SK-N-SH (cell line): Measurements from ENCODE around the gene SCN4B.

Experiments
- CHD2 ChIP-seq: fragments of 150-350 bp; IDR thresholded peaks from 2 replicates; pipeline ENCODE4 v1.6.1; 2018; ENCODE audit warnings: low read length; ENCODE audit not compliant: partially characterized antibody
- CTCF ChIP-seq: fragments of 200-600 bp; sonication (generic); IDR thresholded peaks from 2 replicates; pipeline ENCODE4 v1.6.1; 2017; ENCODE audit warnings: antibody characterized with exemption, mild to moderate bottlenecking, moderate library complexity
- ELF1 ChIP-seq: IDR thresholded peaks from 2 replicates; pipeline ENCODE4 v1.4.0; 2012
- EP300 ChIP-seq, 2 experiments: IDR thresholded peaks; 2 replicates each; pipeline versions ENCODE4 v1.4.0 to v1.6.1; 2012; ENCODE audit warnings: borderline replicate concordance in 1 of 2, low read depth in 1 of 2, low read length in 1 of 2
- EZH2phosphoT487 ChIP-seq: fragments of 200-600 bp; sonication (generic); IDR thresholded peaks from 2 replicates; pipeline ENCODE4 v1.6.1; 2017; ENCODE audit warnings: low read depth, mixed run types, mild to moderate bottlenecking, antibody characterized with exemption, moderate library complexity, borderline replicate concordance
- FOXM1 ChIP-seq: IDR thresholded peaks from 2 replicates; pipeline ENCODE4 v1.4.0; 2012; ENCODE audit warnings: low read depth, mild to moderate bottlenecking
- GATA2 ChIP-seq: sonication (generic); formaldehyde crosslinking; IDR thresholded peaks from 2 replicates; pipeline ENCODE4 v1.5.0; 2020; ENCODE audit warnings: mild to moderate bottlenecking, missing genetic modification reagents
- NFIC ChIP-seq: IDR thresholded peaks from 2 replicates; pipeline ENCODE4 v1.4.0; 2012; ENCODE audit warnings: borderline replicate concordance
- NRF1 ChIP-seq: IDR thresholded peaks from 2 replicates; pipeline ENCODE4 v1.6.1; 2012; ENCODE audit warnings: low read depth, mild to moderate bottlenecking, low read length
- POLR2AphosphoS5 ChIP-seq: IDR thresholded peaks from 2 replicates; pipeline ENCODE4 v1.6.1; 2012; ENCODE audit warnings: low read depth, low read length
- RAD21 ChIP-seq: IDR thresholded peaks from 2 replicates; pipeline ENCODE4 v1.6.1; 2012; ENCODE audit warnings: mild to moderate bottlenecking, low read length
- SMC3 ChIP-seq: IDR thresholded peaks from 2 replicates; pipeline ENCODE4 v1.6.1; 2012; ENCODE audit warnings: low read depth, low read length, improper control_type of control experiment
- YY1 ChIP-seq: IDR thresholded peaks from 2 replicates; pipeline ENCODE4 v1.4.0; 2012; ENCODE audit warnings: low read depth, mild to moderate bottlenecking

- TF ChIP-seq EZH2phosphoT487 (no peak), FOXM1 (no peak), CTCF (no peak), CHD2 (no peak), POLR2AphosphoS5 (no peak), RAD21 (no peak), SMC3 (no peak), YY1 (no peak), GATA2 (CRISPR knock-in tag) (no peak), NFIC (no peak), NRF1 (no peak), EP300 (IDR thresholded peaks at IDR 0.05; ENCODE audit: borderline replicate concordance in 1 of 2, low read depth in 1 of 2, low read length in 1 of 2) (no peak), ELF1 (no peak)
Observed at GRCh38 chr11:118166641-118167040, 14.0 kb upstream of the SCN4B start.
